ENCODE results near the gene SATB2.

SATB2 gene

GRCh38 chr2:199466692-199467065 is 8.9 kb upstream of the SATB2 start (continued):
- TF ChIP-seq, protein P1, sequence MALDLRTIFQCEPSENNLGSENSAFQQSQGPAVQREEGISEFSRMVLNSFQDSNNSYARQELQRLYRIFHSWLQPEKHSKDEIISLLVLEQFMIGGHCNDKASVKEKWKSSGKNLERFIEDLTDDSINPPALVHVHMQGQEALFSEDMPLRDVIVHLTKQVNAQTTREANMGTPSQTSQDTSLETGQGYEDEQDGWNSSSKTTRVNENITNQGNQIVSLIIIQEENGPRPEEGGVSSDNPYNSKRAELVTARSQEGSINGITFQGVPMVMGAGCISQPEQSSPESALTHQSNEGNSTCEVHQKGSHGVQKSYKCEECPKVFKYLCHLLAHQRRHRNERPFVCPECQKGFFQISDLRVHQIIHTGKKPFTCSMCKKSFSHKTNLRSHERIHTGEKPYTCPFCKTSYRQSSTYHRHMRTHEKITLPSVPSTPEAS (tag by site-specific recombination; IDR thresholded peaks at IDR 0.05) = no peak
- TF ChIP-seq ZNF148 (tag by site-specific recombination; IDR thresholded peaks at IDR 0.05; ENCODE audit: borderline replicate concordance) (no peak), SALL2 (tag by site-specific recombination; IDR thresholded peaks at IDR 0.05; ENCODE audit: borderline replicate concordance) (no peak)
- TF ChIP-seq, protein P2, sequence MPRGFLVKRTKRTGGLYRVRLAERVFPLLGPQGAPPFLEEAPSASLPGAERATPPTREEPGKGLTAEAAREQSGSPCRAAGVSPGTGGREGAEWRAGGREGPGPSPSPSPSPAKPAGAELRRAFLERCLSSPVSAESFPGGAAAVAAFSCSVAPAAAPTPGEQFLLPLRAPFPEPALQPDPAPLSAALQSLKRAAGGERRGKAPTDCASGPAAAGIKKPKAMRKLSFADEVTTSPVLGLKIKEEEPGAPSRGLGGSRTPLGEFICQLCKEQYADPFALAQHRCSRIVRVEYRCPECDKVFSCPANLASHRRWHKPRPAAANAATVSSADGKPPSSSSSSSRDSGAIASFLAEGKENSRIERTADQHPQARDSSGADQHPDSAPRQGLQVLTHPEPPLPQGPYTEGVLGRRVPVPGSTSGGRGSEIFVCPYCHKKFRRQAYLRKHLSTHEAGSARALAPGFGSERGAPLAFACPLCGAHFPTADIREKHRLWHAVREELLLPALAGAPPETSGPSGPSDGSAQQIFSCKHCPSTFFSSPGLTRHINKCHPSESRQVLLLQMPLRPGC (tag by site-specific recombination; IDR thresholded peaks at IDR 0.05) = no peak

DNA sequence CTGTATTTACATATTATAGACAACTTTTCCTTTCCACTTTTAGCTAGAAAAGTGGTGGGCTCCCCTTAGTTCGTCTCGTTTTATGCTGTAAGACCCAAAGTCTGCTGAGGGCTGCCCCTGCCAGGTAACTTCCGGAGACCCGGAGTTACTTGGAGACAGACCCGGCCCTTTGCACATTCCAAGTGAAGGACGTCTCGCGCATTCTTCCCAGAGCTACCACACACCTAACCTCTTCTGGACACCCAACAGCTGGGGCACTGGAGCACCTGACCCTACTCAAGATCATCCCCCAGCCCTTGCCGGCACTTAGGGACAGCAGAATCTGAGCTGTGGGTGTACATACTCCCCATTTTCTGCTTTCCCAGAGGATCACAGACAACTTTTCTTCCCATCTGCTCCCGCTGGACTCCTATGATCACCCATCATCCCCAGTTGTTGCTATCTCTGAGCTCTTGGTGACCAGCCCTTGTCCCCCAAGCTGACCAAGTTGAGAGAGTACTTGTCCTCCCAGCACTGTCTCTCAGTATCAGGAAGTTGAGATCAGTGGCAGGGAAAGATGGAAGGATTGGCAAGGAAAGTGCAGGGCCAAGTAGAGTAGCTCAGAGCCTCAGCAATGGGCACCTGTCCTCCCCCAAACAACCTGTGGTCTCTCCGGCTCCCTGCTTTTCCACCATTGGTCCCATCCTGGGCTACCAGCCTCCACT is 8.4 kb upstream of the SATB2 start:
- no peak overlapping the region for H3K27ac ChIP-seq (ENCODE audit: extremely low read depth, low read depth, low read length)
- CTCF ChIA-PET = interaction anchor here (0.9 to 1.0 kb wide), 2 partner anchors 23 to 1152 kb away, joined by 3 to 5 read pairs; no protein-coding TSS in a partner anchor
- no peaks in the 10 kb centered on the region for H3K9me3 ChIP-seq (ENCODE audit: control insufficient read depth, insufficient read depth, low read depth, low read length)
- H3K4me3 ChIP-seq (ENCODE audit: low read depth, low read length) = no peak overlapping the region
- H3K4me1 ChIP-seq (ENCODE audit: control insufficient read depth, insufficient read depth, low read length) = no peaks in the 10 kb centered on the region
- POLR2A ChIA-PET = no interaction called here
- H3K36me3 ChIP-seq (ENCODE audit: control insufficient read depth in 2 of 2, insufficient read depth in 1 of 2, low read length in 2 of 2) = no peaks in the 10 kb centered on the region
- TF ChIP-seq ZNF394 (tag by site-specific recombination; IDR thresholded peaks at IDR 0.05; ENCODE audit: borderline replicate concordance) (no peak), SP7 (tag by site-specific recombination; IDR thresholded peaks at IDR 0.05) (no peak), KLF10 (tag by site-specific recombination; IDR thresholded peaks at IDR 0.05) (no peak), SCRT1 (tag by site-specific recombination; IDR thresholded peaks at IDR 0.05; ENCODE audit: borderline replicate concordance) (no peak), ZNF596 (tag by site-specific recombination; IDR thresholded peaks at IDR 0.05) (no peak), ZSCAN30 (tag by site-specific recombination; IDR thresholded peaks at IDR 0.05) (no peak), ZNF211 (tag by site-specific recombination; IDR thresholded peaks at IDR 0.05; ENCODE audit: low read depth) (no peak), ZNF175 (tag by site-specific recombination; IDR thresholded peaks at IDR 0.05) (no peak), BCL11A (tag by site-specific recombination; IDR thresholded peaks at IDR 0.05; ENCODE audit: low read depth) (no peak), ZEB2 (tag by site-specific recombination; IDR thresholded peaks at IDR 0.05) (no peak), ZNF792 (tag by site-specific recombination; IDR thresholded peaks at IDR 0.05) (no peak), ZNF623 (tag by site-specific recombination; IDR thresholded peaks at IDR 0.05) (no peak), OSR2 (tag by site-specific recombination; IDR thresholded peaks at IDR 0.05) (no peak), FEZF1 (tag by site-specific recombination; IDR thresholded peaks at IDR 0.05) (no peak), ZNF513 (tag by site-specific recombination; IDR thresholded peaks at IDR 0.05) (no peak), ZNF350 (tag by site-specific recombination; IDR thresholded peaks at IDR 0.05) (no peak), TRIM28 (IDR thresholded peaks at IDR 0.05; ENCODE audit: borderline replicate concordance, low read length) (no peak), ZBTB8A (tag by site-specific recombination; IDR thresholded peaks at IDR 0.05) (no peak), SALL2 (tag by site-specific recombination; IDR thresholded peaks at IDR 0.05; ENCODE audit: borderline replicate concordance) (no peak)

Measured in HEK293 (cell line).